8988T (cell line): ENCODE measurements around the gene CAPN8.

Source experiments
- DNase-seq: peaks from one replicate; pipeline ENCODE4 v3.0.0; 2011

CAPN8 gene

GRCh38 chr1:223652436-223652941 is 13.0 kb downstream of the CAPN8 start:
- no peak for DNase-seq

- no peak for DNase-seq
Measured at GRCh38 chr1:223651291-223651991, 14.1 kb downstream of the CAPN8 start.

GRCh38 chr1:223650465-223650864 is 15.0 kb downstream of the CAPN8 start:
- no peak for DNase-seq

GRCh38 chr1:223649222-223649621 is 16.3 kb downstream of the CAPN8 start:
- no peak for DNase-seq

- no peak for DNase-seq
Measured at GRCh38 chr1:223647249-223647648, 18.3 kb downstream of the CAPN8 start.

- DNase-seq: no peak
Measured at GRCh38 chr1:223645903-223646302, 19.6 kb downstream of the CAPN8 start.

- no peak for DNase-seq
Measured at GRCh38 chr1:223642237-223642636, 23.3 kb downstream of the CAPN8 start.

- DNase-seq: no peak
Measured at GRCh38 chr1:223641523-223642039, 23.9 kb downstream of the CAPN8 start.

GRCh38 chr1:223639331-223639749 is 26.2 kb downstream of the CAPN8 start:
- DNase-seq: no peak

GRCh38 chr1:223635236-223635635 is 30.3 kb downstream of the CAPN8 start:
- DNase-seq: no peak

- no peak for DNase-seq
Measured at GRCh38 chr1:223634423-223634822, 31.1 kb downstream of the CAPN8 start.

GRCh38 chr1:223631956-223632355 is 33.5 kb downstream of the CAPN8 start:
- no peak for DNase-seq

GRCh38 chr1:223631473-223631872 is 34.0 kb downstream of the CAPN8 start:
- no peak for DNase-seq

- no peak for DNase-seq
Measured at GRCh38 chr1:223629126-223629457, 36.4 kb downstream of the CAPN8 start.

GRCh38 chr1:223628233-223629125 is 37.0 kb downstream of the CAPN8 start:
- DNase-seq: peak; percentile 48

- DNase-seq: no peak
Measured at GRCh38 chr1:223622132-223622842, 43.2 kb downstream of the CAPN8 start.

GRCh38 chr1:223621312-223621734 is 44.2 kb downstream of the CAPN8 start:
- DNase-seq: no peak

- no peak for DNase-seq
Measured at GRCh38 chr1:223620297-223620897, 45.1 kb downstream of the CAPN8 start.

GRCh38 chr1:223618680-223619079 is 46.8 kb downstream of the CAPN8 start:
- no peak for DNase-seq

GRCh38 chr1:223617323-223618070 is 48.0 kb downstream of the CAPN8 start:
- DNase-seq: no peak

GRCh38 chr1:223616586-223616985 is 48.9 kb downstream of the CAPN8 start:
- DNase-seq: no peak

- no peak for DNase-seq
Measured at GRCh38 chr1:223611936-223612335, 53.6 kb downstream of the CAPN8 start.
